CD4-positive, alpha-beta T cell treated with Interleukin-2 at 100 ng/mL for 4 hours (primary cell): ENCODE results near the gene FUT8.
"Not testable (repeated sequence)": the region's sequence is repeated elsewhere in the genome, so short reads cannot be mapped to it uniquely, and the experiment has no call there.

Experiments
- DNase-seq: peaks from one replicate; pipeline ENCODE4 v3.0.0-alpha.2; 2020; ENCODE audit warnings: low spot score

FUT8 gene

DNA sequence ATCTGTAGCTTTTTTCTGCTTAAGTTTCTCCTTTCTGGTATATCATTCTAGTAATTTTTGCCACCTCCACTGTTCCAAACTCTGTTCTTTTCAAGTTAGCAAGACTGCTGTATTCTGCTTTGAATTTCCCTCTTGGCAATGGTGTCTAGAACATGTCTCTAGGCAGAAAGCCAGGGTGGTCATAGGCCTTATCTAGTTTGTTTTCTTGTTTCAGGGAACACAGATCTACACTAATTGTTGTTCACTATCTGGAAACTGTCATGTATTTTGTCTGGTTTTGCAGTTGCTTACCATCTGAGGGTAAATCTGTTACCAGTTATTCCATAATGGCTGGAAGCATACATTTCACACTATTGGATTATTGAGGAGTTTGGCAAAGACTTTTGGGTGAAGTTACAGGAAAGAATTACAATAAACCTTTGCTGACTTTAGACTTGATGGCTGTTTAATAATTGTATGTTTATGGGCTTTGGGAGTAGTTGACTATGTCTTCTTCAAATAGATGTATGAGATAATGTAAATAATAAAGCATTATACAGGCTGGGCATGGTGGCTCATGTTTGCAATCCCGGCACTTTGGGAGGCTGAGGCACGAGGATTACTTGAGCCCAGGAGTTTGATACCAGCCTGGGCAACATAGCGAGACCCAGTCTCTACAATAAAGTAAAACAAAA lies 41.4 kb downstream of the FUT8 start:
- no peak for DNase-seq

DNA sequence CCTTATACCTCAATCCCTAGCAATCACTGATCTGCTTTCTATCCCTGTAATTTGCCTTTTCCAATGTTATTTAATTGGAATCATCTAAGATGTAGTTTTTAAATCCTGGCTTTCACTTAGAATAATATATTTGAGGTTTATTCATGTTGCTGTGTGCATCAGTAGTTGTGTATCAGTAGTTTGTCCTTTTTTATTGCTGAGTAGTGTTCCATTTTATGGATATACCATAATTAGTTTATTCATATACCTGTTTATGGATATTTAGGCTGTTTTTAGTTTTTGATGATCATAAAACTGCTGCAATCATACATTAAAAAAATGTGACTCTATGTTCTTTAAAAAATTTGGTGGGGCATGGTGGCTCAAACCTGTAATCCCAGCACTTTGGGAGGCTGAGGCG lies 43.7 kb downstream of the FUT8 start:
- no peak for DNase-seq

DNA sequence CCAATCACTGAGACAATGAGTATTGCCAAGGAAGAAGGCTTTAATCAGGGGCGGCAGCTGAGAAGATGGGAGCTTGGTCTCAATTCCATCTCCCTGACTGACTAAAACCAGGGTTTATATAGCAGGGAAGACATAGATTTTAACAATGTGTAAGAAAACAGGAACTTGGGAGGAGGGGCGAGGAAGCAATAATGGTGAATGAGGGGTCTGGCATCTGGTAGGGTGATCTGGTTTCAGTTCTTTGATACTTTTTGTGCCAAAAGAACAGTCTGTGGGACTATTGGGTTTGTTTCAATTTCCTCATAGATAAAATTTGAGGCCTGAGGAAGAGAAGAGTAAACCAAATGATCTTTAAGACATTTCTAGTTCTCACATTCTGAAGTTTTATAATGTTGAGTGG lies 49.2 kb downstream of the FUT8 start:
- DNase-seq: no peak

DNA sequence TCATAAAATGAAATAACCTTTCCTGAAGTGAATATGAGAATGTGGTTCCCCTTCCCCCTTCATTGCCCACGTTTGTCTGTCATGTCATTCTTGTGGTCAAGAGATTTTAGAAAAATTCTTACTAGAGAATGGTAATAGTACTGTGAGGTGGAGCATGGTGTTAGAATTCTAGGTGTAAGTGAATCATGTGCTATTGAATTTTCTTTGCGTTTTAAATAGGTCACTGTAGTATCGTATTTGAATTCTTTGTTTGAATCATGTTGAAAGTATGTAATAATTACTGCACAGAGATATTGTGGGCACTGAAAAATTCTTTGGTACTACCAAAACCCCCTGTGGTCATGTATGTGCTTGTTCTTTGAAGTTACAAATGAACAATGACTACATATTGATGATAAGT lies 49.9 kb downstream of the FUT8 start:
- no peak for DNase-seq

DNA sequence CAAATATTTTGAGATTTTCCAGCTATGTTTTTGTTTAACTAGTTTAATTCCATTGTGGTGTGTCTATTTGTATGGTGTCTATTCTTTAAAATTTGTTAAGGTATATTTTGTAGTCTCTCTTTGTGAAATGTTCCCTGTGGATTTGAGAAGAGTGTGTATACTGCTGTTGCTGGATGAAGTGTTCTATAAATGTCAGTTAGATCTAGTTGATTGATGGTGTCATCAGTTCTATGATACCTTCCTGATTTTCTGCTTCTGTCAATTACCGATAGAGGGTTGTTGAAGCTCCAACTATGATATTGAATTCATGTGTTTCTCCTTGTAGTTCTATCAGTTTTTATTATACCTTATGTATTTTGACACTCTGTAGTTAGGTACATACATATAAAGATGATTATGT lies 53.1 kb downstream of the FUT8 start:
- DNase-seq: no peak

DNA sequence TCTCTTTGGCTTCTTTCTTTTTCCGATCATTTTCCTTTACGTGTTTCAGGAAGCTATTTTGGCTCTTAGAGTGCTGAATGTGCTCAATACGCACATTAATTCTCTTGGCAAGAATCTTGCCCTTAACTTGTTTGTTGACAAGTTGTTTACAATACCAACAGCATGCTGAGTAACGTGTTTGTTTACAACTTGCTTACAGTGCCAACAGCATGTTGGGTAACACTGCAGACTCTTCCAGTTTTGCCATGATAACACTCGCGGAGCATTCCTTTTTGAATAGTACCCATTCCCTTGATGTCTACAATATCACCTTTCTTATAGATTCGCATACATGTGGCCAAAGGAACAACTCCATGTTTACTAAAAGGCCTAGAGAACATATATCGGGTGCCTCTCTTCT lies 55.4 kb downstream of the FUT8 start:
- DNase-seq: not testable (repeated sequence)

DNA sequence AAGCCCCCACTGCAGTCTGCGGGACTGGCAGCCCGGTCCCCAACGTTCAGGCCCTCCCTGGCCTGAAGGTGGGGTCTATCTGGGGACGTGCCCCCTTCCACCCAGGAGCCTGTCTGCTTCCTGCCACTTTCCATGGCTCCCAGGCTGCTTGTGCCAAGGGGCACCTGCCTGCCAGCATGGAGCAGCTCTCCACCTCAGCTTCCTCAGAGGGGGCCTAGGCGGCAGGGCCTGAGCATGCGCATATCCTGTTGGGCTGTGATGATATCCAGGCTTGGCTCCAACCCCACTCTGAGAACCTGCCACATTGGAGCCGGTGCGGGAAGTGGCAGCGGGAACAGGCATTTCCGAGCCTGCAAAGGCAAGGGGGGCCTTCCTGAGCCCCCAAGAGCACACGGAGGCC lies 57.4 kb downstream of the FUT8 start:
- no peak for DNase-seq

DNA sequence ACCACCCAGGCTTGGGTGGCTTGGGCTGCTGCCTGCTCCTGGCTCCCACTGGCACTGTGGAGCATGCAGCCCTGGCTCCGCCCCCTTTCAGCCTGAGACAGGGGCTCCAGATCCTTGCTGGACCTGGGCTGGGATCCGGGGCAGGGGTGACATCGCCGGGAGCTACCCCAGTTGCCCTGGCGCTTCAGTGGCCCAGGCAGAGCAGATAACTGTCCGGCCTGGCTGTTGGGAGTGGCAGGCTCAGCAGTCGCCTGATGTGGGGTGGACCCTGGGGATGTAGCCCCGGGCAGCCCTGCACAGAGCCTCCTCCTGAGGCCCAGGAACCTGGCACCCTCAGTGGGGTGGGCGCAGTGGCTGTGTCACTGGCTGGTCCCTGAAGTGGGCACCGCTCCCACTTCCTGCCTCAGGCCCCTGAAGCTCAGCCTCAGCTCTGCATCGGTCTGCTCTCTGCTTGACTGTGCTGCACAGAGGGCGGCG lies 57.9 kb downstream of the FUT8 start:
- no peak for DNase-seq

DNA sequence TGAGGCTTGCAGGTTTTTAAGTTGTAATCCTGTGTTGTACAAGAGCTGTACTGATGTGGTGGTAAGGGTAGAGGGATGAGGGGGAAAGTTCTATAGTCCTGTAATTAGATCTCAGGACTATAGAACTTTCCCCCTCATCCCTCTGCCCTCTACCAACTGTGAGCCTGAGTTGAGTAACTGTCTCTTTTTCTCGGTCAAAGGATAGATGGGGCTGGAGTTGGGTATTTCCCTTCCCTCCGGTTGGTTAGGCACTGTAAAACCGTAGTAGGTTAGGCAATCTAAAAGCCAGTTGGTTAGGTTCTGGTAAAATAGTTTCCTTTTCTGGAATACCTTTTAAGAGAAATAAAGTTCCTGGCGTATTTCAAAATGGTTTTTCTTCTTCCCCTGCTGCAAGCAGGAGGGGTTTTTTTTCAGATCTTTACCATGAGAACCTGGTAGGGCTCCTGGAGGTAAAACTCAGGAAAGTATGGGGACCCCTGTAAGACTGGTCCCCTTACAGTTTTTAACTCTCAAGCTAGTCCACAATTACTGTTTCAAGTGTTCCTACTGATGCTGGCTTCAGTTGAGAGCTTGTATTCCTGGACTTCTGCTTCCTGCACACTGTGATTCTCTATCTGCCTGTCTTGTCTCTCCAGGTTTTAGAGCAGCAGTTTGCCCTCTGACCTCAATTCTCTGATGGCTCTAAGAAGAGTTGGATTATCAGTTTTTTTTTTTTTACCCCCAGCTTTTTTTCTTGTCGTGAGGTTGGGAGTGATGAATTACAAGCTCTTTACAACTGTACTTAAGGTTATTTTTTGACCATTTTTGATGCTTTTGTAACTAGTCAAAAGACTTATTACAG lies 58.7 kb downstream of the FUT8 start:
- DNase-seq: no peak

DNA sequence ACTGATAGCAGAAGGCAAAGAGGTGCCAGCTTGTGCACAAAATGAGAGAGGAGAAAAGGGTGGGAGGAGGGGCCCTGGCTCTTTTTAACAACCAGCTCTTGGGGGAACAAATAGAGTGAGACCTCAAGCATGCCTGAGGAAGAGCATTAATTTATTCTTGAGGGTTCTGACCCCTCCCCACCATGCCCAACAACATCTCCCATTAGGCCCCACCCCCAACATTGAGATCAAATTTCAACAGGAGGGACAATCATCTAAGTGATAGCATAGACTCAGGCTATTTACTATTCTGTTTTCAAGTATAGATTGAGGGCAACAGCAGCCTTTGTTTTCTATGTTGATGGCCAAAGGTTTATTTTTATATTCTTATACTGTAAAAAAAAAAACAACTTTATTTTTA lies 59.7 kb downstream of the FUT8 start:
- no peak for DNase-seq

DNA sequence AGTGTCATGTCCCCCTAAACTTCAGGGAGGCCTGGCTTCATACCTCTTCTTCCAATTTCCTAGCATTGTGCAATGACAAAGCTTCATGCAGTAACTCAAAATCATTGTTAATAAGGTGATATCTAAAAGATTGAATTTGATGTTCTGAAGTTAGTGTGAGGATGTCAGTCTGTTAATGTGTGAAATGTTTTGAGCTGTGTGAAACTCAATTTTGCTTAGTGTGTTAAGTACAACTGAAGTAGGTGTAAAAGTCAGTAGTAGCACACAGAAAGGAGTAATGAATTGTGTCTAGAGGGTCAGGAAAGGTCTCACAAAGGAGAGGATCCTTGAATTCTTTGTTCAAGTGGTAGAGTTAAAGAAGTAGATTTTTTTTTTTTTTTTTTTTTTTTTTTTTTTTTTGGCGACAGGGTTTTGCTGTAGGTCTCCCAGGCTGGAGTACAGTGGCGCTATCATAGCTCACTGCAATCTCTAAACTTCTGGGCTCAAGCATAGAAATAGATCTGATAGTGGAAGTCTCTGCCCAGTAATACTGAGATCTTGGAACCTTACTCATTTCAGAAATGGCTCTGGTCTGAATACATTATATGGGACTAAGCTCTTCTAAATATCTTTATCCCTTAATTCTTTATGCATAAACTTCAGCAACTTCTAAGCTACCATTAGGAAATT lies 63.9 kb downstream of the FUT8 start:
- no peak for DNase-seq

DNA sequence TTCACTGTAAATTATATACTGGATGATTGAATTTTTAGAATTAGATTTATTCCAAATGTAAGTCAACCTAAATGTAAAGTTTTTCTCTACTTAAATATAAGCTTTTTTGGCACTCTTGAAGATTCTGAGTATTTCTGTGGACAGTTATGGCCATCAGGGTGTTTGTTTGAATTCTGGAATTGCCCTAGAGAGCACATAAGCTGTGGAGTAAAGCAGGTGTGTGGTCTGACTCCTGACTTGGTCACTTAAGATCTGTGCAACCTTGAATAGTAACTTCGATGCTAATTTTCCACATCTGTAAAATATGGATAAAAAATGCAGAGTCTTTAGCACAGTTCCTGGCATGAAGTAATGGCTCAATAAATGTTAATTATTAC lies 64.4 kb downstream of the FUT8 start:
- no peak for DNase-seq

DNA sequence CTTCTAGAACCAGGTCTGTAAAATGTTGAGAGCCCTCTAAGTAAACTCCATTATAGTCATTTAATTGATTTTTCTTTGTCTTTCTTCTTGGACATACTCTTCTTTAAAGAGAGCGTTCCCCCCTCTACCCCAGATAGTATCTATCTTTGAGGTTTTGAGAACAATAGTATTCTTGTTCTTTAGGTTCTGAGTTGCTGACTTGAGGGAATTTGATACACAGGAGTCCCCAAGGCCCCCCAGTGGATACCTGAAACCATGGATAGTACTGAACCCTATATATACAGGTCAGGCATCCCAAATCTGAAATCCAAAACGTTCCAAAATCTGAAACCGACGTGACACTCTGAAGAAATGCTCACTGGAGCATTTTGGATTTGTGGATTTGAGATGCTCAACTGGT lies 65.5 kb downstream of the FUT8 start:
- DNase-seq: no peak

DNA sequence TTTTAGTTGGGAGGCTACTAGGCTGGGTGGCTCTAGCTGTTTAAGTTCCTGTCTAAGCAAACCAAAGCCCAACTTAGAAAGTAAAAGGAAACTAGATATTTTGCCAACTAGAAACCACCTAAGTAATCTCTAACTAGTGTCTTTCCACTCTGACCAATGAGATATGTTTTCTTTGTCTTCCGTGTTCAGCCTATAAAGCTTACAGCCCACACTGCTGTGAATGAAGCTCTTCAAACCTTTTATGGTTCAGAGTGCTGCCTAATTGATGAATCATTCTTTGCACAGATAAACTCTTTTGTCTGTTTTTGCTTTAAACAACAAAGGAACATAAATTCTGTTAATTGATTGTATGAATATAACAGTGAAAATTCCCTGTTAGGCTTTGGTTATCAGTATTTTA lies 66.1 kb downstream of the FUT8 start:
- DNase-seq: peak; percentile 39

DNA sequence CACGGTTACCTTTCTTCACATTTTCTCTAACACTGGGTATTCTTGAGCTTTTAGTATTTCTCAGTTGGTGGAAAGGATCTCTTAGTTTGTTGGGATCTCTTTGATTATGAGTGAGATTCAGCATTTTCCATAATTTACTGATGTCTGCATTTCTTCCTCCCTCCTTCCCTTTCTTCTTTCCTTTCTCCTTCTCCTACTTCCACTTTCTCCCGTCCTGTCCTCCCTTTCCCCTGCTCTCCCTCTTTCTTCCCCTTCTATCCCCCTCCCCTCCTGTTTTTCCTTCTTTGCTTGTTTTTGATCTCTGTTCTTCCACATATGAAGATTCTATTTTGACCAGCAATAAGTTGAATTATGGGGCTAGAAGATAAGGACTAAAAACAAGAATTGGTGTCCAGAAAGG lies 66.9 kb downstream of the FUT8 start:
- DNase-seq: no peak

DNA sequence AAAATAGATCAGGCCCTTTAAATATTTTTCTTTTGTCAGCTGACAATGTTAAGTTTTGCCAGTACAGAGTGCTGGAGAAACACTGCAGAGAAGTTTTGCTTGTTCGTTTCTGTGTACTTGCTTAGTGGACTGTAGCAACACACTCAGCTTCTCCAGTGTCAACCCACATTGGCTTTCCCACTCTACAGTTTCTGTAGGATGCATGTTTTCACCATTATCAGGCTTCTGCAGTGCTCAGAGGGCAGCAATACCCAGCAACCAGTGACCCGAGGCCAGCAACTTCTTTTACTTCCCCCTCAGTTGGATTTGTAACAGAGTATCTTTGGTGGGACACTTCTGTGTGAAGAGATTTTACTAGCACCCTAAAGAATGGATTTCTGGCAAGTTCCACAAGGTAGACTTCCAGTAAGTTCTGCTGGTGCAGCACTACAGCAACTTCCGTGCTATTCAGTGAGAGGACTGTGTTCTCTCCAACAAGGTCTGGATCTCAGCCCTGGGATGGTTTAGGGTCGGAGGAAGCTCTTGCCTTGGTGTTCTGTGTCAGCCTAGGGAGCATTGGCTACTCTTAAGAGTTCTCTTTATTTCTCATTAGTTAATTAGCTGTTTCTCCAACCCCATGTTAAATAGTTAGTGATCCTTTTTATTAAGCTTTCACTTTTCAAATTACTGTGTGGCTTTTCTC lies 70.4 kb downstream of the FUT8 start:
- no peak for DNase-seq

DNA sequence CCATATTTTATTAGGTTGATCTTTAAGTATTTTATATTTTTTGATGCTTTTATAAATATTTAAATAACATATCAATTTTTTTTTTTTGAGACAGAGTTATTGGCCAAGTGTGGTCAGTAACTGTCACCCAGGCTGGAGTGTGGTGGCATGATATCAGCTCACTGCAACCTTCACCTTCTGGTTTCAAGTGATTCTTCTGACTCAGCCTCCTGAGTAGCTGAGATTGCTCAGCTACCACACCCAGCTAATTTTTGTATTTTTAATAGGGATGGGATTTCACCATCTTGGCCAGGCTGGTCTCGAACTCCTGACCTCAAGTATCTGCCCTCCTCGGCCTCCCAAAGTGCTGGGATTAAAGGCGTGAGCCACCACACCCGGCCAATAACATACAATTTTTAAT lies 71.1 kb downstream of the FUT8 start:
- DNase-seq: no peak

DNA sequence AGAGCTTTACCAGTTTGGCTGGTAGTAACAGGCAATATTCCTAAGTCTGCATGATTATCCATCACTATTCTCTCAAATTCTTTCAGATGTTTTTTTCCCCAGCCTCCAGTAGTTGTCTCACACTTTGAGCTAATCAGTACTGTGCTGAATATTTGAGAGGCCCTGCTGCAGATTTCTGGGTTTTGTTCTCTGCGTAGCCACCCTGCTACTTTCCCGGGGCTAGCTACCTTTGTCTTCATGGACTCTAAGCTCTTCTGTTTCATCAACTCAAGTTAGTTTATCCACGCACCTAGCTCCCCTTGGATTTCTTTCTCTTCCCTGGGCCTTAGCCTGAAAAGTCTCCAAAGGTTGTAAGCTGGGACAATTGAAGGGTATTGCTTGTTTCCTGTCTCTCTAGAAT lies 73.0 kb downstream of the FUT8 start:
- DNase-seq: no peak

DNA sequence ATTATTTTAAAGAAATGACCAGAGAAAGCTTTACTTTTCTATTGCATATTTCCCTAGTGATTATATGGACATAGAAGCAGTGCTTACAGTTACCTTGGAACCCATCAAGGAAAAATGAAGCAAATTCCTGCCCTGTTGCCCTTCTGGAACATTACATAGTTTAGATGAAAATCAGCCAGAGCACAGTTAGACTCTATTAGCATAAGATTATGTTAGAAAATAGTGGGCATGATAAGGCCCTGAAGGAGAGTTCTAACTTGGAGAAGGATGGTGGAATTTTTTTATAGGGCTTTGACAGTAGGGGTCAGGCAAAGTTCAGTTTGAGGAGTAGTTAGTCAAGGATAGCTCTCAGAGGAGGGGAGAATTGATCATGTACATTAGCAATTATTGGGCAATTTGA lies 74.3 kb downstream of the FUT8 start:
- no peak for DNase-seq

DNA sequence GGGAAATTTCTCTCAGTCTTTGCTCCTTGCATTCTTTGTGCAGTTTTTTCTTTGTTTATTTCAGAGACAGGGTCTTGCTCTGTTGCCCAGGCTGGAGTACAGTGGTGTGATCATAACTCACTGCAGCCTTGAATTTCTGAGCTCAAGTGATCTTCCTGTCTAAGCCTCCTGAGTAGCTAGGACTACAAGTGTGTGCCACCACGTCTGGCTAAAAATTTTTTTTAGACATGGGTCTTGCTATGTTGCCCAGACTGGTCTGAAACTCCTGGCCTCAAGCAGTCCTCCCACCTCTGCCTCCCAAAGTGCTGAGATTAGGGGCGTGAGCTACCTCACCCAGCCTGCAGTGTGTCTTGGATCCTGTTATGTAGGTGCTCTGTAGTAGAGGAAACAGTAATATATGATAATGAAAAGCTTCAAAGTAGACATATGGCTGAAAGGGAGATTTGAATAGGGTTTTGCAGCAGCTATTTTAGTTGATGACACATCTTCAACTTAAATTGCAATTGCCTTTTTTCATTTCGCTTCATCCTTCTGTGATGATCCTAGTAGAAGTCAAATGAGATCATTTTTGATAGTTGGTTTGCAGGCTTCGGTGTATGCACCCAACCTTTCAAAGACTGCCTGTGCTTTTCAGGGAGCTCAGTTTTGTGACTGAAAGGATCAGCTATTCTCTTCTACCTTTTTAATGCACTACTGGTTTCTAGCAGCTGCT lies 75.4 kb downstream of the FUT8 start:
- DNase-seq: no peak

DNA sequence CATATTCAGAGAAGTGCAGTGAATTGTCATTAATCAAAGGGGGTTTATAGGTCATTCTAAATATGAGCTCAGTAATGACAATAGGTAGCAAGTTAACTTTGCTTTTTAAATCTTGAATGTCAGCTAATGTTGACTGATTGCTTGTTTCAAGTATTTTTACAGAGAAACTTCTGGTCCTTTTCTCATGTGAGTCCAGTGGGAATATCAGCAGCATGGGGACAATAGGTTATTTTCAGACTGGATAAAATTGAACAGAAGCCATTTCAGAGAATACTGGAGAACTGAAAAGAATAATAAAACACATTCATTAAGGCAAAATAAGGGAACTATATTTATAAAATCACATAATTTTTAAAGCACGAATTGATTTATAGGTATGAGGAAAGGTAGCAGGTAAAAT lies 78.7 kb downstream of the FUT8 start:
- DNase-seq: no peak

DNA sequence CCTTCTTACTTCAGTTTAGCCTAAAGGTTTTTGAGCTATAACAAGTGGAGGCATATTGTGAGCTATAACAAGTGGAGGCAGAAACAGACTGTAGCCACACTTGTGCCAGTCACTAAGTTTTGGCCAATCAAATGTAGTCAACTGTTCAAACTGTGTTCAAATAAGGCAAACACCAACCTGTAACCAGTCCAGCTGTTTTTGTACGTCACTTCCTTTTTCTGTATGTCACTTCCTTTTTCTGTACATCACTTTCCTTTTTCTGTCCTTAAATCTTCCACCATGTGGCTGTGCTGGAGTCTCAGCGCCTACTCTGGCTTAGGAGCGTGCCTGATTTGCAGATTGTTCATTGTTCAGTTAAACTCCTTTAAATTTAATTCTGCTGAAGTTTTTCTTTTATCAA lies 79.7 kb downstream of the FUT8 start:
- no peak for DNase-seq
